Kidney capillary endothelial cell (primary cell): ENCODE results near the gene GCGR.

ENCODE experiments used
- DNase-seq: peaks from one replicate; pipeline ENCODE4 v3.0.0-alpha.2; 2018; ENCODE audit warnings: low spot score

GCGR gene

GRCh38 chr17:81803728-81804558 is at the start of gene GCGR:
GCGR (plus strand) TSS chr17:81804150; CDS start chr17:81809019, 4,869 bp downstream.
- no peak for DNase-seq

- no peak for DNase-seq
These were observed 11.0 kb upstream of the GCGR start for GRCh38 chr17:81792675-81793615.

- DNase-seq = no peak
These were observed 9.9 kb upstream of the GCGR start for GRCh38 chr17:81794074-81794476.

- no peak for DNase-seq
These were observed 9.4 kb upstream of the GCGR start for GRCh38 chr17:81794509-81794908.

GRCh38 chr17:81801327-81801726 is 2.6 kb upstream of the GCGR start:
- no peak for DNase-seq

GRCh38 chr17:81802048-81802758 is 1.7 kb upstream of the GCGR start:
- no peak for DNase-seq

GRCh38 chr17:81802856-81803643 is 900 bp upstream of the GCGR start:
- DNase-seq = no peak

- no peak for DNase-seq
These were observed 829 bp downstream of the GCGR start for GRCh38 chr17:81804559-81805399.

- no peak for DNase-seq
These were observed 1.9 kb downstream of the GCGR start for GRCh38 chr17:81805707-81806460.

GRCh38 chr17:81806461-81807209 is 2.7 kb downstream of the GCGR start:
- DNase-seq = no peak

- DNase-seq = no peak
These were observed 3.3 kb downstream of the GCGR start for GRCh38 chr17:81807210-81807719.

GRCh38 chr17:81807839-81808238 is 3.9 kb downstream of the GCGR start:
- DNase-seq = no peak

GRCh38 chr17:81808778-81809555 is 5.0 kb downstream of the GCGR start:
- no peak for DNase-seq

- no peak for DNase-seq
These were observed 5.6 kb downstream of the GCGR start for GRCh38 chr17:81809556-81809998.

- DNase-seq = no peak
These were observed 6.5 kb downstream of the GCGR start for GRCh38 chr17:81810476-81810875.

GRCh38 chr17:81810892-81811704 is 7.1 kb downstream of the GCGR start:
- no peak for DNase-seq
